ENCODE results near the gene PCSK5.

GRCh38 chr9:76298521-76299144, 408.2 kb downstream of the PCSK5 start:
- no peak for TF ChIP-seq POLR2A (IDR thresholded peaks at IDR 0.05; ENCODE audit: low read length)
- TF ChIP-seq GATA1 (IDR thresholded peaks at IDR 0.05; ENCODE audit: low read depth, low read length): no peak
